Ovary (tissue), 9 donors: ENCODE data around the gene RNF123. TPM values are rescaled to one million over a fixed set of nuclear protein-coding genes. Genes with fewer than 3 reads are reported as not detected.

ENCODE experiments used
- DNase-seq, 5 donors: peaks; one replicate each; pipeline ENCODE4 v3.0.0-alpha.2; 2019 to 2020
- H3K27ac ChIP-seq, 2 donors: fragments of 200-600 bp; one replicate each; pipeline versions ENCODE4 v1.5.1 to v1.8.0; 2019 to 2022
- H3K27me3 ChIP-seq: fragments of 200-600 bp; one replicate; pipeline ENCODE4 v1.8.0; 2022
- H3K36me3 ChIP-seq: fragments of 200-600 bp; sonication (generic); one replicate; pipeline ENCODE4 v1.5.1; 2019
- H3K4me1 ChIP-seq: one replicate; pipeline ENCODE4 v1.8.1; 2013; ENCODE audit warnings: mild to moderate bottlenecking, moderate library complexity; ENCODE audit not compliant: insufficient read depth
- H3K4me3 ChIP-seq: fragments of 200-600 bp; sonication (generic); one replicate; pipeline ENCODE4 v1.5.1; 2017
- H3K9me3 ChIP-seq, 2 donors: fragments of 200-600 bp in 1 of 2; sonication (generic) in 1 of 2; one replicate each; pipeline versions ENCODE4 v1.5.1 to v1.8.1; 2013 to 2019; ENCODE audit warnings: mild to moderate bottlenecking in 1 of 2, moderate library complexity in 1 of 2
- CTCF ChIP-seq, 3 donors: fragments of 450-650 bp in 2 of 3; fragments of 200-600 bp in 1 of 3; IDR thresholded peaks; one replicate each; pipeline versions ENCODE4 v1.5.1 to v1.8.0; 2016 to 2022; ENCODE audit warnings: antibody characterized with exemption in 3 of 3, mild to moderate bottlenecking in 1 of 3
- EP300 ChIP-seq: sonication (generic); formaldehyde crosslinking; IDR thresholded peaks from one replicate; pipeline ENCODE4 v1.6.1; 2017; ENCODE audit warnings: antibody characterized with exemption
- POLR2A ChIP-seq: fragments of 450-650 bp; IDR thresholded peaks from one replicate; pipeline ENCODE4 v1.6.1; 2017; ENCODE audit warnings: antibody characterized with exemption, mild to moderate bottlenecking, moderate library complexity
- WGBS, 3 donors: extraction: QIAGEN DNeasy Blood & Tissue Kit in 1 of 3; methylation state at CpG; one replicate each; pipeline versions ENCODE4 v1.1.5 to v1.1.7; 2013 to 2017; 5-methylcytosine and 5-hydroxymethylcytosine counted together
- intact Hi-C, 4 donors: fragments of 100-400 bp; cut with DNase I; formaldehyde crosslinking; loops; one replicate each; pipeline versions ENCODE4 v1.11.0 to v1.15.1; 2022 to 2023
- polyA plus RNA-seq, 2 donors: library from polyadenylated mRNA; stranded (reverse); fragments of 200-250 nt in 1 of 2; fragments of 350-450 nt in 1 of 2; fragmentation: Illumina TruSeq in 1 of 2; extraction: RNeasy Lipid Tissue Mini Kit (QIAGEN cat#74804) in 1 of 2; gene quantifications; one replicate each; pipeline ENCODE4 v1.2.3, GENCODE V29; 2013 to 2014
- total RNA-seq, 7 donors: library from RNA; depleted of rRNA in 2 of 7; stranded (reverse); fragments of >200 nt in 2 of 7; fragmentation: NEBNext Ultra II Directional in 3 of 7; extraction: Animal tissue kit (Norgen Biotek cat#: 25700) in 3 of 7; gene quantifications; one replicate each; pipeline versions ENCODE4 v1.1.0 to v1.2.4, GENCODE V29; 2016 to 2023
- donor health status: DM: no; HTN: no; CAD: no; lungs with moderate emphysema.
- donor health status: DM: no; HTN: no; CAD: no.
- donor health status: Bipolar disorder and iron deficiency.
- donor health status: DM: yes; HTN: yes; CAD: no.
- donor health status: DM: no; HTN: no; CAD: no.
- donor health status: DM: yes; HTN: yes; CAD: no.

RNF123 gene
- total and polyA plus RNA-seq, 9 donors, result 15.9 to 37.6 (median 24.0) TPM

GRCh38 chr3:49674497-49674983 lies 14.8 kb upstream of the RNF123 start:
- no peaks in the 10 kb centered on the region for H3K27me3 ChIP-seq
- intact Hi-C loops, result loop anchor here in 2 of 4 donors (5.0 kb wide), 2 partner anchors 132 to 137 kb away; no protein-coding TSS in a partner anchor
- WGBS, 3 donors, result 5 to 8% (median 5%) methylated on average over 34 of the region's 34 CpGs
- H3K4me1 ChIP-seq, result peaks cover 10% of the 10 kb centered on the region
- peak overlapping the region; percentile 89 for H3K4me3 ChIP-seq
- TF ChIP-seq EP300, result no peak
- no peak for TF ChIP-seq CTCF (IDR thresholded peaks at IDR 0.05)
- peak in 2 of 5 donors; percentile 42 to 51 for DNase-seq
- no peaks in the 10 kb centered on the region for H3K36me3 ChIP-seq
- H3K9me3 ChIP-seq, result no peaks in the 10 kb centered on the region
- H3K27ac ChIP-seq, result peak overlapping the region; percentile 2 to 82

- H3K36me3 ChIP-seq, result no peaks in the 10 kb centered on the region
- DNase-seq, result no peak
- no peaks in the 10 kb centered on the region for H3K27me3 ChIP-seq
- TF ChIP-seq EP300 (no peak), POLR2A (no peak), CTCF (IDR thresholded peaks at IDR 0.05) (no peak)
- intact Hi-C loops, result no loop called here
- no peak overlapping the region for H3K27ac ChIP-seq
- peaks cover 10% of the 10 kb centered on the region for H3K4me1 ChIP-seq
- WGBS, 3 donors, result 88 to 95% (median 90%) methylated on average over 11 of the region's 11 CpGs
- no peaks in the 10 kb centered on the region for H3K9me3 ChIP-seq
- no peak overlapping the region for H3K4me3 ChIP-seq
Observed at GRCh38 chr3:49675912-49676311, 13.4 kb upstream of the RNF123 start.

- DNase-seq, result no peak
- 74 to 82% (median 77%) methylated on average over 7 of the region's 7 CpGs for WGBS, 3 donors
- H3K36me3 ChIP-seq, result no peaks in the 10 kb centered on the region
Observed at GRCh38 chr3:49680493-49681231, 8.7 kb upstream of the RNF123 start.

GRCh38 chr3:49681232-49681522 lies 8.2 kb upstream of the RNF123 start:
- Histone ChIP-seq H3K9me3 (no peaks in the 10 kb centered on the region), H3K27ac (no peak overlapping the region), H3K4me1 (no peaks in the 10 kb centered on the region), H3K36me3 (no peaks in the 10 kb centered on the region), H3K27me3 (no peaks in the 10 kb centered on the region), H3K4me3 (no peak overlapping the region)
- 92 to 95% (median 93%) methylated on average over 2 of the region's 2 CpGs for WGBS, 3 donors
- TF ChIP-seq POLR2A (no peak), EP300 (no peak), CTCF (IDR thresholded peaks at IDR 0.05) (no peak)
- no peak for DNase-seq
- intact Hi-C loops, result no loop called here

More at GRCh38 chr3:49680493-49681231, 8.7 kb upstream of the RNF123 start:
- TF ChIP-seq EP300 (no peak), CTCF (IDR thresholded peaks at IDR 0.05) (no peak), POLR2A (no peak)
- H3K27ac ChIP-seq, result no peak overlapping the region
- H3K4me3 ChIP-seq, result no peak overlapping the region
- no peaks in the 10 kb centered on the region for H3K27me3 ChIP-seq
- H3K9me3 ChIP-seq, result no peaks in the 10 kb centered on the region
- H3K4me1 ChIP-seq, result no peaks in the 10 kb centered on the region
- intact Hi-C loops, result no loop called here
